Measurements from ENCODE around the gene IL18R1.
"Not testable (repeated sequence)": the region's sequence is repeated elsewhere in the genome, so short reads cannot be mapped to it uniquely, and the experiment has no call there.

The IL18R1 gene

GRCh38 chr2:102321941-102322719 lies 33.5 kb upstream of the IL18R1 start:
- Histone ChIP-seq H3K4me1 (ENCODE audit: insufficient read depth, poor library complexity, severe bottlenecking) (peaks cover 9% of the 10 kb centered on the region), H3K4me3 (ENCODE audit: severe bottlenecking) (no peak overlapping the region), H3K27me3 (ENCODE audit: insufficient read depth, poor library complexity, severe bottlenecking) (no peaks in the 10 kb centered on the region), H3K9me3 (ENCODE audit: severe bottlenecking) (no peaks in the 10 kb centered on the region), H3K36me3 (ENCODE audit: low read depth) (no peaks in the 10 kb centered on the region), H3K27ac (ENCODE audit: poor library complexity, severe bottlenecking) (no peak overlapping the region)
- no peak for DNase-seq (ENCODE audit: low spot score)
- no peak for ATAC-seq (ENCODE audit: low read depth)
- TF ChIP-seq CTCF (IDR thresholded peaks at IDR 0.05; ENCODE audit: poor library complexity, severe bottlenecking) = no peak

- not testable (repeated sequence) for H3K4me3 ChIP-seq (ENCODE audit: severe bottlenecking); H3K27me3 ChIP-seq (ENCODE audit: insufficient read depth, poor library complexity, severe bottlenecking); ATAC-seq (ENCODE audit: low read depth); DNase-seq (ENCODE audit: low spot score); H3K36me3 ChIP-seq (ENCODE audit: low read depth); H3K4me1 ChIP-seq (ENCODE audit: insufficient read depth, poor library complexity, severe bottlenecking); H3K9me3 ChIP-seq (ENCODE audit: severe bottlenecking); H3K27ac ChIP-seq (ENCODE audit: poor library complexity, severe bottlenecking)
These were observed 30.7 kb upstream of the IL18R1 start for GRCh38 chr2:102324914-102325313.

GRCh38 chr2:102331311-102331980 lies 24.1 kb upstream of the IL18R1 start:
- H3K4me3 ChIP-seq (ENCODE audit: severe bottlenecking) = no peak overlapping the region
- H3K27me3 ChIP-seq (ENCODE audit: insufficient read depth, poor library complexity, severe bottlenecking) = no peaks in the 10 kb centered on the region
- no peak overlapping the region for H3K27ac ChIP-seq (ENCODE audit: poor library complexity, severe bottlenecking)
- H3K9me3 ChIP-seq (ENCODE audit: severe bottlenecking) = no peaks in the 10 kb centered on the region
- ATAC-seq (ENCODE audit: low read depth) = no peak
- no peak for TF ChIP-seq CTCF (IDR thresholded peaks at IDR 0.05; ENCODE audit: poor library complexity, severe bottlenecking)
- no peaks in the 10 kb centered on the region for H3K36me3 ChIP-seq (ENCODE audit: low read depth)
- DNase-seq (ENCODE audit: low spot score) = no peak
- peaks cover 4% of the 10 kb centered on the region for H3K4me1 ChIP-seq (ENCODE audit: insufficient read depth, poor library complexity, severe bottlenecking)

- peaks cover 19% of the 10 kb centered on the region for H3K4me1 ChIP-seq (ENCODE audit: insufficient read depth, poor library complexity, severe bottlenecking)
- no peak for DNase-seq (ENCODE audit: low spot score)
- H3K27ac ChIP-seq (ENCODE audit: poor library complexity, severe bottlenecking) = no peak overlapping the region
- no peaks in the 10 kb centered on the region for H3K27me3 ChIP-seq (ENCODE audit: insufficient read depth, poor library complexity, severe bottlenecking)
- H3K4me3 ChIP-seq (ENCODE audit: severe bottlenecking) = no peak overlapping the region
- ATAC-seq (ENCODE audit: low read depth) = no peak
- no peaks in the 10 kb centered on the region for H3K9me3 ChIP-seq (ENCODE audit: severe bottlenecking)
- TF ChIP-seq CTCF (IDR thresholded peaks at IDR 0.05; ENCODE audit: poor library complexity, severe bottlenecking) = no peak
- no peaks in the 10 kb centered on the region for H3K36me3 ChIP-seq (ENCODE audit: low read depth)
These were observed 21.1 kb upstream of the IL18R1 start for GRCh38 chr2:102334486-102334885.

- Histone ChIP-seq H3K4me1 (ENCODE audit: insufficient read depth, poor library complexity, severe bottlenecking) (peaks cover 19% of the 10 kb centered on the region), H3K9me3 (ENCODE audit: severe bottlenecking) (no peaks in the 10 kb centered on the region), H3K27me3 (ENCODE audit: insufficient read depth, poor library complexity, severe bottlenecking) (no peaks in the 10 kb centered on the region), H3K4me3 (ENCODE audit: severe bottlenecking) (no peak overlapping the region), H3K36me3 (ENCODE audit: low read depth) (no peaks in the 10 kb centered on the region), H3K27ac (ENCODE audit: poor library complexity, severe bottlenecking) (peak overlapping the region; percentile 56)
- DNase-seq (ENCODE audit: low spot score) (no peak), ATAC-seq (ENCODE audit: low read depth) (no peak)
- TF ChIP-seq CTCF (IDR thresholded peaks at IDR 0.05; ENCODE audit: poor library complexity, severe bottlenecking) = no peak
These were observed 19.7 kb upstream of the IL18R1 start for GRCh38 chr2:102335871-102336366.
